NCI-H1930 (cell line): Measurements from ENCODE around the gene DPP10.

Experiments
- DNase-seq, 2 experiments: peaks; one replicate each; lab custom pipeline; 2025; lab: John Stamatoyannopoulos, UW

Gene DPP10

GRCh38 chr2:114810092-114810491 is 367.7 kb downstream of the DPP10 start:
- DNase-seq, result no peak

- DNase-seq, result no peak
These were observed 369.8 kb downstream of the DPP10 start for GRCh38 chr2:114812261-114812660.

GRCh38 chr2:114814355-114814754 is 371.9 kb downstream of the DPP10 start:
- no peak for DNase-seq

- no peak for DNase-seq
These were observed 378.6 kb downstream of the DPP10 start for GRCh38 chr2:114821055-114821454.

- no peak for DNase-seq
These were observed 401.5 kb downstream of the DPP10 start for GRCh38 chr2:114843963-114844362.

GRCh38 chr2:114857196-114857595 is 414.8 kb downstream of the DPP10 start:
- no peak for DNase-seq

GRCh38 chr2:114859726-114860510 is 417.5 kb downstream of the DPP10 start:
- DNase-seq, result no peak

- DNase-seq, result no peak
These were observed 419.8 kb downstream of the DPP10 start for GRCh38 chr2:114862243-114862642.

GRCh38 chr2:114864901-114865300 is 422.5 kb downstream of the DPP10 start:
- no peak for DNase-seq

GRCh38 chr2:114880046-114880445 is 437.6 kb downstream of the DPP10 start:
- DNase-seq, result no peak

GRCh38 chr2:114919985-114920384 is 477.5 kb downstream of the DPP10 start:
- no peak for DNase-seq

- DNase-seq, result no peak
These were observed 479.6 kb downstream of the DPP10 start for GRCh38 chr2:114922076-114922475.

GRCh38 chr2:114925296-114926255 is 483.1 kb downstream of the DPP10 start:
- DNase-seq, result no peak

- DNase-seq, result no peak
These were observed 483.9 kb downstream of the DPP10 start for GRCh38 chr2:114926303-114926702.

GRCh38 chr2:114929225-114929624 is 486.8 kb downstream of the DPP10 start:
- no peak for DNase-seq

- no peak for DNase-seq
These were observed 491.3 kb downstream of the DPP10 start for GRCh38 chr2:114933671-114934241.

GRCh38 chr2:114935031-114935430 is 492.6 kb downstream of the DPP10 start:
- DNase-seq, result no peak

GRCh38 chr2:114937366-114937930 is 495.0 kb downstream of the DPP10 start:
- no peak for DNase-seq

GRCh38 chr2:114940785-114941458 is 498.5 kb downstream of the DPP10 start:
- DNase-seq, result no peak

- DNase-seq, result no peak
These were observed 506.9 kb downstream of the DPP10 start for GRCh38 chr2:114949228-114949804.

GRCh38 chr2:114960389-114960788 is 517.9 kb downstream of the DPP10 start:
- DNase-seq, result no peak
